Activated naive CD4-positive, alpha-beta T cell treated with anti-CD3 and anti-CD28 coated beads, Interleukin-2, amount 50 U/mL, for 24 hours (primary cell): ENCODE results near the gene MEA1.

ENCODE experiments used
- H3K27ac Mint-ChIP-seq: one replicate; pipeline ENCODE4 v1.8.0; 2021; ENCODE audit warnings: mild to moderate bottlenecking, mixed read lengths
- H3K27me3 Mint-ChIP-seq: one replicate; pipeline ENCODE4 v1.8.0; 2021; ENCODE audit warnings: mixed read lengths
- H3K36me3 Mint-ChIP-seq: one replicate; pipeline ENCODE4 v1.8.0; 2021; ENCODE audit warnings: mixed read lengths
- H3K4me1 Mint-ChIP-seq: one replicate; pipeline ENCODE4 v1.8.0; 2021; ENCODE audit warnings: mixed read lengths
- H3K4me3 Mint-ChIP-seq: one replicate; pipeline ENCODE4 v1.8.0; 2021; ENCODE audit warnings: mild to moderate bottlenecking, mixed read lengths
- H3K9me3 Mint-ChIP-seq: one replicate; pipeline ENCODE4 v1.8.0; 2021; ENCODE audit warnings: mixed read lengths

The MEA1 gene

DNA sequence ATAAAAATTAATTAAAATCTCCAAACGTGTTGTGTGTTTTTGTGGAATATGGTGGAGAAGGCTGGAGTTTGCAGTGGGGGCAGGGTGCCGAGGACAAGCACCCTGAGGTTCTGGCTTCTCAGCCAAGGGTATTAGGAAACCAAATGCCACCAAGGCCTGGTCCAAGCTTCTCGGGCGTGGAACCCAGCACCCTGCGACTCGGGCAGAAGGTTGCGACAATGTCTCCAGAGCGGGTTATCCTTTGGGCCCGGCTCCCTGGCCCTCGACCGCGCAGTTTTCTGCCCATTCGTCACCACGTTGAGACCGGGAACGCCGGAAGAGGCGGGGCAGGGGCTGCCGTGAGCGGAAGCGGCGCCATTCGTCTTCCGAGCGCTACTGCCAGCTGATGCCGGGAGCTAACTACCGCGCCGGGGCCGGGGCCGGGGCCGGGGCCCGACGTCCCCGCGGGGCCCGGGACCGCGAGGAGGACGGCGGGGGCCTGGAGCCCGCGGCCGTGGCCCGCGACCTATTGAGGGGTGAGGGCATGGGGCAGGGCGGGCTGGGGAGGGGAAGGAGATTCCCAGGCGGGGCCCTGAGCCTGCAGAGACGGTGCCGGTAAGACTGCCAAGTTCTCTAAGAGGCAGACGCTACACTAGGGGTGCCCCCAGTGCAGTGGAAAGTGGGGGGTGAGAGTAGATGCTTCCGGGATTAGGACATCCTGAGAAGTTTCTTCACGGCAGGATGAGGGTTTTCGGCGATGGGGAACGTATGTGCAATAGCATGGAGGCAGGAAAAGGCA, 7.7 kb upstream of the MEA1 start, which contains the start of gene RRP36:
Gene RRP36, plus strand, starts transcription at position 354 of the 778 bp plus-strand sequence. Its CDS starts 32 bp downstream, at position 386.
- peaks cover 9% of the 10 kb centered on the region for H3K36me3 Mint-ChIP-seq
- H3K4me3 Mint-ChIP-seq, result peak within 1 kb of the TSS; percentile 97
- H3K27me3 Mint-ChIP-seq, result no peaks in the 10 kb centered on the region
- H3K9me3 Mint-ChIP-seq, result no peaks in the 10 kb centered on the region
- H3K27ac Mint-ChIP-seq, result peak within 1 kb of the TSS; percentile 94
- peaks cover 54% of the 10 kb centered on the region for H3K4me1 Mint-ChIP-seq

DNA sequence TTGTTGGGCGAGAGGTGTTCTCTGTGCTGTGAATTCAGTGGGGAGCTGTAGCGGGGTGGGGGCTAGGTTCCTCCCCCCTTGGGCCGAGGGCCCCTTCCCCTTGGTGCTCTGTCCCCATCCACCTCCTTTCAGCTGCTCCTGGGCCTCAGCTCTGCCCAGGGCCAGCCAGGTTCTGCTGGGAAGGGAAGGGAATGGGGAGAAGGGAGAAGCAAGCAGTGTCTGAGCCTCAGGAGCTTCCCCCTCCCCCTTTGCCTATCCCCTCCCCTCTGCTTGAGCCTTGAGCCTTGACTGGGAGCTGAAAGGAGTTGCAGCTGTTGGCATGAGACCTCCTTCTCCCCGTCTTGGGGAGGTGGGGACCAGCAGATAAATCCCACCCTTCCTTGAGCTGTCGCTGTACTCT, 7.1 kb upstream of the MEA1 start:
- Mint-ChIP-seq H3K27me3 (no peaks in the 10 kb centered on the region), H3K4me3 (peak overlapping the region; percentile 97), H3K36me3 (peaks cover 7% of the 10 kb centered on the region), H3K9me3 (no peaks in the 10 kb centered on the region), H3K4me1 (peaks cover 60% of the 10 kb centered on the region), H3K27ac (peak overlapping the region; percentile 59)

DNA sequence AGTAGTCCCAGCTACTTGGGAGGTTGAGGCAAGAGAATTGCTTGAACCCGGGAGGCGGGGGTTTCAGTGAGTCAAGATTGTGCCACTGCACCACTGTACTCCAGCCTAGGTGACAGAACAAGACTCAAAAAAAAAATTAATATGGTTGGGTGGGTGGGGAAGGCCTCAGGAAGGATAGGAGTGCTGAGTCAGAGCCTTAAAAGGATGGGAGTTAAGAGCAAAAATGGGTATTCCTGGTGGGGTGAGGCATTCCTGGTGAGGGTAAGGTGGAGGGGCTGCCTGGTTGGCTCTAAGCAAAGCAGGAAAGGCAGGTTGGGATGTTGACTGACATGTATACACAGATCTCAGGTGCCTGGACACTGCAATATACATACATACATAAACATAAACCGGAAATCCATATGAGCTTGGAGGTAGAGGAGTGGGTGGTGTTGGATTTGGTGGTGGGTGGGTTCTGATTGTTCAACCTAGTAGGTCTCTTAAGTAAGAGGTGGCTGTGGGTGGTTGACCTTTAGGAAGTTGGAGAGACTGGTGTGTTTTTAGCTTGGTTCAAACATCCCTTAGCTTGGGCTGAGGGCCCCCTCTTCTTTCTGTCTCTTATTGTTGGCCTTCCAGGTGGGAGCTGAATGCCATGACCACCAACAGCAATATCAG, 6.4 kb upstream of the MEA1 start:
- Mint-ChIP-seq H3K36me3 (peaks cover 7% of the 10 kb centered on the region), H3K27me3 (no peaks in the 10 kb centered on the region), H3K9me3 (no peaks in the 10 kb centered on the region), H3K27ac (peak overlapping the region; percentile 84), H3K4me1 (peaks cover 64% of the 10 kb centered on the region), H3K4me3 (peak overlapping the region; percentile 26)

DNA sequence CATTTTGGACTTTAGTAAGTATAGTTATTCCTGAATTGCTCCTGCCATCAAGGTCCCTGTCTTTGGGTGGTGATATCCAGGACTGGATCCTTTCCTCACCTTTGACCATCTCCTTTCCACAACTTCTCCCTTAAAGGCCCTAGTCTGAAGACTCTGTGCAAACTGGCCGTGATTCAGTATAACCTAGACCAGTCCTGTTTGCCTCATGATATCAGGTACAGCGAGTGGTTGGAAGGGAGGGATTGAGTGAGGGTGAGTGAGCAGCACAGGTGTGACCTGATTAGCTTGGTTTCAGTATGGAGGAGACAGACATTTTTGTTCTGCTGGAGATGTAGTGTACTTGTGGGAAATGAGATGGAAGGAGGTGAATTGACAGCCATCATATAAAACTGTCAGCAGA, 5.4 kb upstream of the MEA1 start:
- Mint-ChIP-seq H3K4me3 (peak overlapping the region; percentile 34), H3K36me3 (peaks cover 4% of the 10 kb centered on the region), H3K4me1 (peaks cover 66% of the 10 kb centered on the region), H3K27ac (peak overlapping the region; percentile 85), H3K27me3 (no peaks in the 10 kb centered on the region), H3K9me3 (no peaks in the 10 kb centered on the region)

DNA sequence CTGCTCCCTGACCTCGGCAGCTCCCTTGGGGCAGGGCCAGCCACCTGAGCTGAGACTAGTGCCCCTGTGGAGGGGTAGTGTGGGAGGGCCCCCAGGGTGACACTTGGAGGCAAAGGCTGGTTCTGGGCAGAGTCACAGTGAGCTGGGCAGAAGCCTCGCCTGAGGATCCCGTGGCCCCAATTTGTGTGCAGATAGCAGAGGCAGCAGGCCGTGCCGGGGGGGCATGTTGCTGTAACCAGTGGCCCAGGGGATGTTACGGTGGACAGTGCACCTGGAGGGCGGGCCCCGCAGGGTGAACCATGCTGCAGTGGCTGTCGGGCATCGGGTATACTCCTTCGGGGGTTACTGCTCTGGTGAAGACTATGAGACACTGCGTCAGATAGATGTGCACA, 3.2 kb upstream of the MEA1 start:
- Mint-ChIP-seq H3K4me3 (no peak overlapping the region), H3K4me1 (peaks cover 85% of the 10 kb centered on the region), H3K9me3 (no peaks in the 10 kb centered on the region), H3K27me3 (no peaks in the 10 kb centered on the region), H3K27ac (peak overlapping the region; percentile 35), H3K36me3 (peaks cover 1% of the 10 kb centered on the region)

DNA sequence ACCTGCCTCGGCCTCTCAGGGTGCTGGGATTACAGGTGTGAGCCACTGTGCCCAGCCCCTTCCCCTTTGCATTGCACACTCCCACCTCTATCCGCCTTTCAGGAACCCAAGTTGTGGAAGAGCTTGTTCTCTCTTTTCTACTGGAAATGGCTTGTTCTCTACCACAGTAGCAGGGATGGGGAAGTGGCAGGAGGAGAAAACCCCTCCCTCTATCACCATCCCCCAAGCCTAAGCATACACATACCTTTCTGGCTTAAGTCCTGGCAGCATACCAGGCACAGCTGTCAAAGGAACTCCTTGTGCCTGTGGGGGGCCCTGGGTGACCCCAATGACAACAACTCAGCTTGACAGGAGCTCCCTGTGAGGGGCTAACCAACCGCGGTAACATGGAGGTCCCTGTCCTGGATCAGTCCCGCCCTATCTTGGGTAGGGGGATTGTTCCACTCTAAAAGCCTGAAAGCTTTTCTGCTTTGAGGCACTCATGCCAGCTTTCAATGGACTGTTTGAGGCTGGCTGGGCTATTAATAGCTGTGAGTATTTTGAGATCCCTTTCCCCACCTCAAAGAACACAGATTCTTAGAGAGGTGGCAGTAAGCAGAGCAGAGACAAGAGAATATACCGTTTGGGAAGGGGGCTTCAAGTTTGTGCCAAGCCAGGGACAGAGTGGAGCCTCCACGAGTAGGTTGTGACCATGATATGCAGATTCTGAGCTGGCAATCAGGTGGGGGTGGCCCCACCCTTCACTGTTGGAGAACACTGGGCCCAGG, 2.6 kb upstream of the MEA1 start:
- peaks cover 4% of the 10 kb centered on the region for H3K36me3 Mint-ChIP-seq
- H3K27ac Mint-ChIP-seq, result peak overlapping the region; percentile 47

DNA sequence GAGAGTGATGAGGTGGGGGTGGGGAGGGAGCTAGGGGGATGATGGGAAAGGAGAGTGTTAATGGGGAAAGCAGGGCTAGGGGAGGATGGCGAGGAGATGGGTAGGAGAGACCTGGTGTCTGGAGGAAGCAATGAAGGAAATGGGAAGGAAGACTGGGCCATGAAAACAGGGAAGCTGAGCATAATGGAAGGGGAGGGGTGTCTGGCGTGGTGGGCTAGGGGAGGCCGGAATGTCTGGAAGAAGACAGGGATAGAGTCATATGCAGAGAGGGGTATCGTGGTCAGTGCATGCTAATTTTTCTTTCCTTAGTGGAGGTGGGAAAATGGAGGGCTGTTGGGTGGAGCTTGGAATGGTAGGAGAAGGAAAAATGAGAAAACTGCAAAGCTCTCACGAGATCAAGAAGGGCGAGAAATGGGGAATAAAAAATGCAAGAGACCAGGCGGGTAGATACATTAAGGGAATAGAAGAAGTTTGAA, 726 bp upstream of the MEA1 start:
- H3K36me3 Mint-ChIP-seq, result peaks cover 4% of the 10 kb centered on the region
- peak overlapping the region; percentile 94 for H3K4me3 Mint-ChIP-seq
- peak overlapping the region; percentile 73 for H3K27ac Mint-ChIP-seq
- H3K9me3 Mint-ChIP-seq, result no peaks in the 10 kb centered on the region
- H3K4me1 Mint-ChIP-seq, result peaks cover 81% of the 10 kb centered on the region
- H3K27me3 Mint-ChIP-seq, result no peaks in the 10 kb centered on the region

More for the DNA sequence above, 2.6 kb upstream of the MEA1 start:
- no peaks in the 10 kb centered on the region for H3K27me3 Mint-ChIP-seq
- H3K4me3 Mint-ChIP-seq, result peak overlapping the region; percentile 73
- peaks cover 91% of the 10 kb centered on the region for H3K4me1 Mint-ChIP-seq
- H3K9me3 Mint-ChIP-seq, result no peaks in the 10 kb centered on the region

DNA sequence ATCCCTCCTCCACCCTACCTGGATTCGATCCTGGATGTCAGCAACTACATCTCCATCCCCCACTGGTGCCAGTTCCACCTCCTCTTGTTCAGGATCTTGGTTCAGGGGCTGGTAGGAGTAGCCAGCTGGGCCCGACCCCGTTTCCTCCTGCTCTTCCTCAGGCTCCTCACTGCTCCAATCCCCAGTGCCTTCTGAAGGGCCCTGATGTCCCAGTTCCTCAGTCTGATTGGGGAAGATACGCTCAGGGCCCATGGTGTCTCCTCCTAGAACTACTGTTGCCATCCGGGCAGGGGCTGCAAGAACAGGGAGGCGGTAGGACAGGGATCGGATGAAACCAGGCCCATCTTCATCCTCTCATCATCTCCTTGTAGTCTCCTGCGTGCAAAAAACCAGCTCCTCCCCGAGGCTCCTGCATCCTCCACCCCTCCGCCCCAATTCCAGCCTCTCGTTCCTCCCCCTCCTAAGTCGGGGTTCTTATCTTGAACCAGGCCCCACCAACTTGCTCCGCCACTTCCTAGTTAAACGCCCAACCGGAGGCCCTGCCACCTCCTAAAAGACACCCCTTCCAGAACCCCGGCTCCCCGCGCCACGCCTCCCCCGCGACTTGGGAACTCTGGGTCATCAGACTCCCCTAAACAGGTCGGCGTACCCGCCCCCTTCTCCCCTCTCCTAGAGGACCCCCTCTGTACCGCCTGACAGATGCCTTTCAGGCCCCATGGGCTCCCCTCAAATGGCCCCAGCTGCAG, 476 bp downstream of the MEA1 start:
- Mint-ChIP-seq H3K4me1 (peaks cover 71% of the 10 kb centered on the region), H3K4me3 (peak overlapping the region; percentile 94), H3K27me3 (no peaks in the 10 kb centered on the region), H3K27ac (peak overlapping the region; percentile 96), H3K36me3 (peaks cover 3% of the 10 kb centered on the region), H3K9me3 (no peaks in the 10 kb centered on the region)

DNA sequence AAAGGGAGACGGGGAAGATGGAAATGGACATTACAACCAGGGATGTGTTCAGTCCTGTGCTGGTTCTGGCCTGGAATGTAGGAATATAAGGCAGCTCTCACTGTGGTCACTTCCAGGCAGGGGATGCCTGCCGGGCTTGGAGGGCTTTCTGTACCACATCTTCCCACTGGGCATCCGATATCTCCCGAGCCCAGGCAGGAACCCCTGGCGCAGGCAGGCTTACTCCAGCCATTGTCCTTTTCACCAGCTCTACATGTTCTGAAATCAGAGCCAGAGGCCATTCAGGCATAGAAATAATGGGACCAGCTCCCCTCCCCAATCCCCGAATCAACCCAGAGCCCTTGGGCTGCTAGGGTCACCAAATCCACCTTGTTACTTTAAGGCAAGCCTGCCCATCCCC, 1.4 kb downstream of the MEA1 start:
- peak overlapping the region; percentile 94 for H3K4me3 Mint-ChIP-seq

DNA sequence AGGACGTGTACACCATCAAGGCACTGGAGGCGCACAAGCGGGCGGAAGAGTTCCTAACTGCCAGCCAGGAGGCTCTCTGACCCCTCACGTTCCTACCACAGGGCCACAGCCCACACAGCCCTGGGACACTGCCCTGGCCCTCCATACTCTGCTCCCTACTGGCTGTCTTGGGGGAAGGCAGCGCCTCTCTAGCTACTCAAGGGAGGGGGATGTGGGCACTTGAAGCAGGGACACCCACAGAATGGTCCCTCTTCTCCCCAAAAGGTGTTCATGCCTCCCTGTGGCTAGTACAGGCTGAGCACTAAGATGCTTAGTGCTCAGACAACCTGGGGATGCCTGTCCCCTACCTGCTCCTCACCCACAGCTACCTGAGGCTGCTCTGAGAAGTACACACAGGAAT, 2.5 kb downstream of the MEA1 start:
- peaks cover 52% of the 10 kb centered on the region for H3K4me1 Mint-ChIP-seq
- H3K4me3 Mint-ChIP-seq, result no peak overlapping the region
- peaks cover 6% of the 10 kb centered on the region for H3K36me3 Mint-ChIP-seq
- H3K27me3 Mint-ChIP-seq, result no peaks in the 10 kb centered on the region
- H3K27ac Mint-ChIP-seq, result no peak overlapping the region
- H3K9me3 Mint-ChIP-seq, result no peaks in the 10 kb centered on the region

More for the DNA sequence above, 1.4 kb downstream of the MEA1 start:
- Mint-ChIP-seq H3K27me3 (no peaks in the 10 kb centered on the region), H3K27ac (peak overlapping the region; percentile 96), H3K9me3 (no peaks in the 10 kb centered on the region), H3K36me3 (peaks cover 5% of the 10 kb centered on the region), H3K4me1 (peaks cover 63% of the 10 kb centered on the region)

DNA sequence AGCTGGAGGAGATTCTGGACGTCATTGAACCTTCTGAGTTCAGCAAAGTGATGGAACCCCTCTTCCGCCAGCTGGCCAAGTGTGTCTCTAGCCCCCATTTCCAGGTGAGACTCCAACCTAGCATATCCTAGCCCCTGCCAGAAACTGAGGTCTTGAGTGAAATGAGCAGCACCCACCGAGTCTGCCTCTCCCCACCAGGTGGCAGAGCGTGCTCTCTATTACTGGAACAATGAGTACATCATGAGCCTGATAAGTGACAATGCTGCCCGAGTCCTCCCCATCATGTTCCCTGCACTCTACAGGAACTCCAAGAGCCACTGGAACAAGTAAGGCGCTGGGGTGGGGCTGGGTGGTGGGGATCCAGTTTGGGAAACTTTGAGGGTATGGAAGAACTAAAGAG, 4.6 kb downstream of the MEA1 start:
- Mint-ChIP-seq H3K27ac (no peak overlapping the region), H3K36me3 (peaks cover 6% of the 10 kb centered on the region), H3K9me3 (no peaks in the 10 kb centered on the region), H3K4me1 (peaks cover 38% of the 10 kb centered on the region), H3K4me3 (no peak overlapping the region), H3K27me3 (no peaks in the 10 kb centered on the region)

DNA sequence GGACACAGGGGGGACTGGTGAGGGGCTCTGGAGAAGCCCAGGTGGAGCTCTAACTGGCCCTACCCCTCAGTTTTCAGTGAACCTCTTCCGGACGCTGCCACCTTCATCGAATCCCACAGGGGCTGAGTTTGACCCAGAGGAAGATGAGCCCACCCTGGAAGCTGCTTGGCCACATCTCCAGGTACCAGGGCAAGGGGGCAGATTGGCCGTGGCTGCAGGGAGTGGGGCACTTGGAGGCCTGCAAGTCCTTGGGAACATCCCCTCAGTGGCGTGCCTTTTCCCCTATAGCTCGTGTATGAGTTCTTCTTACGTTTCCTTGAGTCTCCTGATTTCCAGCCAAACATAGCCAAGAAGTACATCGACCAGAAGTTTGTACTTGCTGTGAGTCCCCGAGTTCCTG, 6.6 kb downstream of the MEA1 start:
- Mint-ChIP-seq H3K27me3 (no peaks in the 10 kb centered on the region), H3K4me3 (no peak overlapping the region), H3K27ac (no peak overlapping the region), H3K9me3 (no peaks in the 10 kb centered on the region), H3K36me3 (peaks cover 6% of the 10 kb centered on the region), H3K4me1 (peaks cover 18% of the 10 kb centered on the region)

DNA sequence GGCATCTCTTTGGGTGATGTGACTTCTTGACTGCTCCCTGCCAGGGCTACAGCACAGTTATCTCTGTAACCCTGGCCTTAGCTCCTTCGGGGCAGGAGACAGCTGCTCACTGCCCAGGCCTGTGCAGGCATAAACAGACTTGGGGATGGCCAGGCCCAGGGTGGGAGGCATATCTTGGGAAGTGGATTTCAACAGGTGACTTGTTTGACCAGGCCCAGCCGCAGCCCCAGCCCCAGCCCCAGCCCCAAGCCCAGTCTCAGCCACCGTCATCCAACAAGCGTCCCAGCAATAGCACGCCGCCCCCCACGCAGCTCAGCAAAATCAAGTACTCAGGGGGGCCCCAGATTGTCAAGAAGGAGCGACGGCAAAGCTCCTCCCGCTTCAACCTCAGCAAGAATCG, 7.5 kb downstream of the MEA1 start:
- Mint-ChIP-seq H3K27me3 (no peaks in the 10 kb centered on the region), H3K27ac (no peak overlapping the region), H3K9me3 (no peaks in the 10 kb centered on the region), H3K4me1 (peaks cover 10% of the 10 kb centered on the region), H3K4me3 (no peak overlapping the region), H3K36me3 (peaks cover 3% of the 10 kb centered on the region)

DNA sequence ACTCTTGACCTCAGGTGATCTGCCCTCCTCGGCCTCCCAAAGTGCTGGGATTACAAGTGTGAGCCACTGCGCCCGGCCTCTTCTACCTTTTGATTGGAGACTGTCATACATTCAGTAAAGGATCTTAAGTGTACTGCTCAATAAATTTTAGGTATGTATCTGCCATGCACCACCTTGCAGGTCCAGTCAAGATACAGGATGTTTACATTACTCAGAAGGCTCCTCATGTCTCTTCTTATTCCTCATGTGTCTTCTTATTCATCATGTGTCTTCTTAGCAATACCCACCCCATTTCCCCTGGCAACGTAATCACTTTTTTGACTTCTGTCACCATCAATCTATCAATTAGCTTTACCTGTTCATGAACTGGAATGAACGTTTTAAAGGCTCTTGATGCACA, 7.9 kb downstream of the MEA1 start:
- Mint-ChIP-seq H3K27ac (no peak overlapping the region), H3K9me3 (no peaks in the 10 kb centered on the region), H3K27me3 (no peaks in the 10 kb centered on the region), H3K4me1 (peaks cover 10% of the 10 kb centered on the region), H3K4me3 (no peak overlapping the region), H3K36me3 (peaks cover 4% of the 10 kb centered on the region)

DNA sequence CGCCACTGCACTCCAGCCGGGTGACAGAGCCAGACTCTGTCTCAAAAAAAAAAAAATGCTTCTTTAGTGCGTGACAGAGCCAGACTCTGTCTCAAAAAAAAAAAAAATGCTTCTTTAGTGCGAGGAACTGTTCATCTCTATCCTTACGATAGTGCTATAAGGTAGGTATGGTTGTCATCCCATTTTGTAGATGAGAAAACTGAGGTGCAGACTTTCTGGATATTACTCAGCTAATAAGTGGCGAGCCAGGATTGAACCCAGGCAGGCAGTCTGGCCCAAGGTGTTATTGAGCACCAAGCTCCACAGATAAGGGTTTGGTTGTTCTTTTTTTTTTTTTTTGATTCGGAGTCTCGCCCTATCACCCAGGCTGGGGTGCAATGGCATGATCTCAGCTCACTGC, 11.9 kb downstream of the MEA1 start:
- Mint-ChIP-seq H3K27ac (no peak overlapping the region), H3K9me3 (no peaks in the 10 kb centered on the region), H3K4me1 (peaks cover 4% of the 10 kb centered on the region)

More for the DNA sequence above, 11.9 kb downstream of the MEA1 start:
- Mint-ChIP-seq H3K36me3 (peaks cover 2% of the 10 kb centered on the region), H3K4me3 (no peak overlapping the region), H3K27me3 (no peaks in the 10 kb centered on the region)
